Astrocyte (in vitro differentiated cells and primary cell): ENCODE measurements around the gene ASB6.

Experiments used
- EZH2 ChIP-seq: IDR thresholded peaks from 2 replicates; pipeline ENCODE4 v1.6.1; 2012; ENCODE audit warnings: mild to moderate bottlenecking, low read length, inconsistent platforms; ENCODE audit not compliant: insufficient read depth
- TF ChIP-seq, protein P1 (sequence below): IDR thresholded peaks from 2 replicates; pipeline ENCODE4 v1.5.1; 2011; ENCODE audit warnings: low read depth, mild to moderate bottlenecking, inconsistent platforms, low read length, moderate library complexity; ENCODE audit not compliant: insufficient read depth

DNA sequence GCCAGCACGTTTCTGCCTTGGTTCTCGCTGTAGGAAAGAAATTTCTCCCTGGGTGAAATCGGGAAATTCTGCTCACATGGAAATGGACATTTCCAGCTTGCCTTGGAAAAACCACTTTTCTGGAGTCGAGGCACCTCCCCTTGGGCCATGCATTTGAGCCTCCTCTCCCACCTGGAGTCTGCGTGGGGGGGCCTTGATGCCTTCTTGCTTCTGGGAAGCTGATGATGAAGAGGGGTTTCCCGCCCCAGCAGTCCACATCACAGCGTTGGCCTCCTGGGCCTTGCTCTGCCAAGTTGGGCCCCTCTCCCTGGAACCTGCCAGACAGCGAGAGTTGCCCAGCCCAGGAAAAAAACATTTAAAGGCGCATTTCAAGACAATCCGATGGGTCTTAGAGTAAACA, 1.8 kb upstream of the ASB6 start:
- TF ChIP-seq EZH2: no peak
- TF ChIP-seq, protein P1, sequence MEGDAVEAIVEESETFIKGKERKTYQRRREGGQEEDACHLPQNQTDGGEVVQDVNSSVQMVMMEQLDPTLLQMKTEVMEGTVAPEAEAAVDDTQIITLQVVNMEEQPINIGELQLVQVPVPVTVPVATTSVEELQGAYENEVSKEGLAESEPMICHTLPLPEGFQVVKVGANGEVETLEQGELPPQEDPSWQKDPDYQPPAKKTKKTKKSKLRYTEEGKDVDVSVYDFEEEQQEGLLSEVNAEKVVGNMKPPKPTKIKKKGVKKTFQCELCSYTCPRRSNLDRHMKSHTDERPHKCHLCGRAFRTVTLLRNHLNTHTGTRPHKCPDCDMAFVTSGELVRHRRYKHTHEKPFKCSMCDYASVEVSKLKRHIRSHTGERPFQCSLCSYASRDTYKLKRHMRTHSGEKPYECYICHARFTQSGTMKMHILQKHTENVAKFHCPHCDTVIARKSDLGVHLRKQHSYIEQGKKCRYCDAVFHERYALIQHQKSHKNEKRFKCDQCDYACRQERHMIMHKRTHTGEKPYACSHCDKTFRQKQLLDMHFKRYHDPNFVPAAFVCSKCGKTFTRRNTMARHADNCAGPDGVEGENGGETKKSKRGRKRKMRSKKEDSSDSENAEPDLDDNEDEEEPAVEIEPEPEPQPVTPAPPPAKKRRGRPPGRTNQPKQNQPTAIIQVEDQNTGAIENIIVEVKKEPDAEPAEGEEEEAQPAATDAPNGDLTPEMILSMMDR: no peak
